ENCODE data around the gene TTLL9.

GRCh38 chr20:31907046-31907445 is 36.6 kb downstream of the TTLL9 start:
- TF ChIP-seq, protein P1, sequence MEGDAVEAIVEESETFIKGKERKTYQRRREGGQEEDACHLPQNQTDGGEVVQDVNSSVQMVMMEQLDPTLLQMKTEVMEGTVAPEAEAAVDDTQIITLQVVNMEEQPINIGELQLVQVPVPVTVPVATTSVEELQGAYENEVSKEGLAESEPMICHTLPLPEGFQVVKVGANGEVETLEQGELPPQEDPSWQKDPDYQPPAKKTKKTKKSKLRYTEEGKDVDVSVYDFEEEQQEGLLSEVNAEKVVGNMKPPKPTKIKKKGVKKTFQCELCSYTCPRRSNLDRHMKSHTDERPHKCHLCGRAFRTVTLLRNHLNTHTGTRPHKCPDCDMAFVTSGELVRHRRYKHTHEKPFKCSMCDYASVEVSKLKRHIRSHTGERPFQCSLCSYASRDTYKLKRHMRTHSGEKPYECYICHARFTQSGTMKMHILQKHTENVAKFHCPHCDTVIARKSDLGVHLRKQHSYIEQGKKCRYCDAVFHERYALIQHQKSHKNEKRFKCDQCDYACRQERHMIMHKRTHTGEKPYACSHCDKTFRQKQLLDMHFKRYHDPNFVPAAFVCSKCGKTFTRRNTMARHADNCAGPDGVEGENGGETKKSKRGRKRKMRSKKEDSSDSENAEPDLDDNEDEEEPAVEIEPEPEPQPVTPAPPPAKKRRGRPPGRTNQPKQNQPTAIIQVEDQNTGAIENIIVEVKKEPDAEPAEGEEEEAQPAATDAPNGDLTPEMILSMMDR (optimal IDR thresholded peaks at IDR 0.05 in 1 of 3, IDR thresholded peaks at IDR 0.05 in 1 of 3, conservative IDR thresholded peaks at IDR 0.05 in 1 of 3; ENCODE audit: extremely low read depth in 1 of 3, insufficient read depth in 2 of 3, low read length in 3 of 3) = no peak
- TF ChIP-seq EZH2 (IDR thresholded peaks at IDR 0.05; ENCODE audit: low read length) = no peak
